SH-SY5Y (cell line): Measurements from ENCODE around the gene LHFPL3.

Experiments
- GATA2 ChIP-seq: IDR thresholded peaks from 2 replicates; pipeline ENCODE4 v1.6.1; 2011; ENCODE audit warnings: mild to moderate bottlenecking, low read depth, low read length
- GATA3 ChIP-seq: IDR thresholded peaks from 2 replicates; pipeline ENCODE4 v1.6.1; 2011; ENCODE audit warnings: low read depth, mild to moderate bottlenecking, low read length, moderate library complexity

The LHFPL3 gene

GRCh38 chr7:104652434-104652833 is 324.0 kb downstream of the LHFPL3 start:
- no peak for TF ChIP-seq GATA2
- TF ChIP-seq GATA3: no peak

- TF ChIP-seq GATA3: no peak
Measured at GRCh38 chr7:104652865-104653264, 324.5 kb downstream of the LHFPL3 start.

- no peak for TF ChIP-seq GATA3
- TF ChIP-seq GATA2: no peak
Measured at GRCh38 chr7:104653825-104654401, 325.5 kb downstream of the LHFPL3 start.

- TF ChIP-seq GATA2 (no peak), GATA3 (no peak)
Measured at GRCh38 chr7:104655592-104655991, 327.2 kb downstream of the LHFPL3 start.

- TF ChIP-seq GATA3 (no peak), GATA2 (no peak)
Measured at GRCh38 chr7:104656467-104656866, 328.1 kb downstream of the LHFPL3 start.

GRCh38 chr7:104657134-104657533 is 328.7 kb downstream of the LHFPL3 start:
- peak; percentile 57 for TF ChIP-seq GATA2
- peak; percentile 64 for TF ChIP-seq GATA3

- TF ChIP-seq GATA2: no peak
- no peak for TF ChIP-seq GATA3
Measured at GRCh38 chr7:104661575-104661974, 333.2 kb downstream of the LHFPL3 start.

GRCh38 chr7:104664648-104665047 is 336.2 kb downstream of the LHFPL3 start:
- TF ChIP-seq GATA3 (no peak), GATA2 (no peak)

- no peak for TF ChIP-seq GATA2
- TF ChIP-seq GATA3: no peak
Measured at GRCh38 chr7:104677587-104677986, 349.2 kb downstream of the LHFPL3 start.

GRCh38 chr7:104679085-104679484 is 350.7 kb downstream of the LHFPL3 start:
- no peak for TF ChIP-seq GATA2
- TF ChIP-seq GATA3: no peak

- TF ChIP-seq GATA3 (no peak), GATA2 (no peak)
Measured at GRCh38 chr7:104686286-104686685, 357.9 kb downstream of the LHFPL3 start.

GRCh38 chr7:104694710-104695109 is 366.3 kb downstream of the LHFPL3 start:
- TF ChIP-seq GATA3: no peak
- no peak for TF ChIP-seq GATA2

- no peak for TF ChIP-seq GATA2
- no peak for TF ChIP-seq GATA3
Measured at GRCh38 chr7:104695563-104695962, 367.2 kb downstream of the LHFPL3 start.

- TF ChIP-seq GATA3: no peak
- TF ChIP-seq GATA2: no peak
Measured at GRCh38 chr7:104700336-104700735, 371.9 kb downstream of the LHFPL3 start.

GRCh38 chr7:104723001-104723400 is 394.6 kb downstream of the LHFPL3 start:
- no peak for TF ChIP-seq GATA2
- TF ChIP-seq GATA3: no peak

GRCh38 chr7:104758504-104758903 is 430.1 kb downstream of the LHFPL3 start:
- TF ChIP-seq GATA2 (no peak), GATA3 (no peak)

- no peak for TF ChIP-seq GATA2
- no peak for TF ChIP-seq GATA3
Measured at GRCh38 chr7:104761892-104762291, 433.5 kb downstream of the LHFPL3 start.
